Measurements from ENCODE around the gene SLITRK4.

- TF ChIP-seq POLR2A (IDR thresholded peaks at IDR 0.05), result no peak
- TF ChIP-seq CTCF (IDR thresholded peaks at IDR 0.05), result no peak
These were observed 27.9 kb upstream of the SLITRK4 start for GRCh38 chrX:143663755-143664154.
